OCI-LY3 (cell line): Measurements from ENCODE around the gene TMEM30A.
A peak's percentile ranks its signal among the peaks of the same experiment; 100 is the strongest.

Experiments used
- H2AFZ ChIP-seq: fragments of 200-600, 300-600 bp; shearing (Covaris generic); 2 replicates; pipeline ENCODE4 v1.6.0; 2014; ENCODE audit warnings: antibody characterized with exemption, low read depth, low read length
- H3K27ac ChIP-seq: fragments of 200-600, 300-600 bp; sonication (generic); 2 replicates; pipeline ENCODE4 v1.5.1; 2014; ENCODE audit warnings: mild to moderate bottlenecking, low read length, moderate library complexity, mixed read lengths
- H3K27me3 ChIP-seq: fragments of 200-600, 300-600 bp; sonication (generic); 2 replicates; pipeline ENCODE4 v1.6.1; 2014; ENCODE audit warnings: low read depth, low read length, mixed read lengths
- H3K36me3 ChIP-seq: fragments of 200-600, 300-600 bp; sonication (generic); replicated peaks from 2 replicates; pipeline ENCODE3; 2014; ENCODE audit warnings: low read depth, low read length, mixed read lengths
- H3K4me1 ChIP-seq: fragments of 300-600, 200-600 bp; sonication (generic); 2 replicates; pipeline ENCODE4 v1.6.1; 2014; ENCODE audit warnings: low read length, mixed read lengths
- H3K4me2 ChIP-seq: fragments of 200-600, 300-600 bp; sonication (generic); 2 replicates; pipeline ENCODE4 v1.6.1; 2014; ENCODE audit warnings: low read length, mixed read lengths
- H3K4me3 ChIP-seq: fragments of 300-600, 200-600 bp; sonication (generic); 2 replicates; pipeline ENCODE4 v1.5.1; 2014; ENCODE audit warnings: antibody characterized with exemption, mild to moderate bottlenecking, low read length, moderate library complexity
- H3K79me2 ChIP-seq: fragments of 300-600, 200-600 bp; shearing (Covaris generic); 2 replicates; pipeline ENCODE4 v1.6.1; 2014; ENCODE audit warnings: mild to moderate bottlenecking, low read length, mixed read lengths
- H3K9ac ChIP-seq: fragments of 300-600, 200-600 bp; shearing (Covaris generic); 2 replicates; pipeline ENCODE4 v1.6.0; 2014; ENCODE audit warnings: mild to moderate bottlenecking, low read length, moderate library complexity
- H3K9me3 ChIP-seq: fragments of 200-600, 300-600 bp; shearing (Covaris generic); 2 replicates; pipeline ENCODE4 v1.6.1; 2014; ENCODE audit warnings: low read length, mixed read lengths; ENCODE audit not compliant: insufficient read depth
- H4K20me1 ChIP-seq: fragments of 200-600, 300-600 bp; sonication (generic); 2 replicates; pipeline ENCODE4 v1.6.1; 2016; ENCODE audit warnings: low read length, mixed read lengths; ENCODE audit not compliant: insufficient read depth
- CTCF ChIP-seq: fragments of 200-600, 300-600 bp; sonication (generic); IDR thresholded peaks from 2 replicates; pipeline ENCODE4 v1.5.1; 2014; ENCODE audit warnings: antibody characterized with exemption, low read length, low read depth
- EZH2phosphoT487 ChIP-seq: fragments of 200-600 bp; shearing (Covaris generic); IDR thresholded peaks from 2 replicates; pipeline ENCODE4 v1.6.1; 2018; ENCODE audit warnings: antibody characterized with exemption, mixed run types, low read depth

TMEM30A gene

GRCh38 chr6:75217193-75217592, 67.4 kb downstream of the TMEM30A start:
- TF ChIP-seq EZH2phosphoT487 (no peak), CTCF (no peak)
- Histone ChIP-seq H3K9ac (no peak overlapping the region), H3K36me3 (no peaks in the 10 kb centered on the region), H3K27ac (no peak overlapping the region), H3K4me2 (no peak overlapping the region), H3K79me2 (no peaks in the 10 kb centered on the region), H4K20me1 (no peaks in the 10 kb centered on the region), H3K27me3 (no peaks in the 10 kb centered on the region), H3K4me1 (peaks cover 11% of the 10 kb centered on the region), H2AFZ (no peak overlapping the region), H3K9me3 (no peaks in the 10 kb centered on the region), H3K4me3 (no peak overlapping the region)

GRCh38 chr6:75215291-75215690, 69.3 kb downstream of the TMEM30A start:
- no peaks in the 10 kb centered on the region for H3K36me3 ChIP-seq
- H3K9me3 ChIP-seq = no peaks in the 10 kb centered on the region
- no peaks in the 10 kb centered on the region for H3K27me3 ChIP-seq
- no peak overlapping the region for H3K9ac ChIP-seq
- TF ChIP-seq CTCF = no peak
- no peak for TF ChIP-seq EZH2phosphoT487
- H2AFZ ChIP-seq = no peak overlapping the region
- no peak overlapping the region for H3K4me3 ChIP-seq
- no peaks in the 10 kb centered on the region for H4K20me1 ChIP-seq
- H3K4me2 ChIP-seq = no peak overlapping the region
- no peaks in the 10 kb centered on the region for H3K79me2 ChIP-seq
- no peak overlapping the region for H3K27ac ChIP-seq
- H3K4me1 ChIP-seq = peaks cover 20% of the 10 kb centered on the region

GRCh38 chr6:75213732-75214131, 70.9 kb downstream of the TMEM30A start:
- Histone ChIP-seq H3K9ac (no peak overlapping the region), H3K4me3 (no peak overlapping the region), H3K9me3 (no peaks in the 10 kb centered on the region), H3K27ac (no peak overlapping the region), H3K27me3 (no peaks in the 10 kb centered on the region), H3K4me2 (no peak overlapping the region), H3K36me3 (no peaks in the 10 kb centered on the region), H3K4me1 (peaks cover 26% of the 10 kb centered on the region), H4K20me1 (no peaks in the 10 kb centered on the region), H2AFZ (0 out of 2 replicates have a peak overlapping the region, but pooled peaks have one; percentile 19), H3K79me2 (no peaks in the 10 kb centered on the region)
- TF ChIP-seq EZH2phosphoT487 (no peak), CTCF (peak; percentile 34)

- Histone ChIP-seq H4K20me1 (no peaks in the 10 kb centered on the region), H3K27me3 (no peaks in the 10 kb centered on the region), H3K27ac (no peak overlapping the region), H2AFZ (no peak overlapping the region), H3K4me2 (no peak overlapping the region), H3K4me1 (peaks cover 32% of the 10 kb centered on the region), H3K79me2 (no peaks in the 10 kb centered on the region), H3K9me3 (no peaks in the 10 kb centered on the region), H3K9ac (no peak overlapping the region), H3K36me3 (no peaks in the 10 kb centered on the region), H3K4me3 (no peak overlapping the region)
- TF ChIP-seq EZH2phosphoT487 (no peak), CTCF (no peak)
Observed at GRCh38 chr6:75213112-75213511, 71.5 kb downstream of the TMEM30A start.
